Measurements from ENCODE around the gene TRA2B. TPM values are rescaled to one million over a fixed set of nuclear protein-coding genes. Genes with fewer than 3 reads are reported as not detected.

TRA2B gene
- total and polyA plus RNA-seq, 2 of the 8 experiments (the other 6 are each of a cell fraction or from before 2014, with no cell fraction given) = 206 to 274 TPM

GRCh38 chr3:185926445-185926844 is 11.4 kb downstream of the TRA2B start:
- CTCF ChIA-PET (ENCODE audit: partially characterized antibody) = interaction anchor here (1.1 to 3.0 kb wide), 2 partner anchors 10 to 17 kb away, joined by 3 to 12 read pairs; no protein-coding TSS in a partner anchor

More at GRCh38 chr3:185926445-185926844, 11.4 kb downstream of the TRA2B start:
- no peak overlapping the region for H2BK12ac ChIP-seq (ENCODE audit: low read depth, low read length)
- WGBS, 2 experiments (ENCODE audit: extremely low coverage in 1 of 2, insufficient coverage in 1 of 2, insufficient read length in 1 of 2, insufficient replicate concordance in 2 of 2, low coverage in 1 of 2, low lambda C conversion rate in 2 of 2, missing lambda C conversion rate in 1 of 2) = 95% methylated on average over 9 of the region's 9 CpGs; no CpG with 5 or more reads in 1 of the 2 experiments
- H3K9me3 ChIP-seq (ENCODE audit: insufficient read depth in 2 of 2, low read depth in 1 of 2, low read length in 1 of 2) = no peaks in the 10 kb centered on the region
- H3K79me1 ChIP-seq (ENCODE audit: low read depth, low read length) = no peaks in the 10 kb centered on the region; the same call in 1 of the 2 replicates
- H2AFZ ChIP-seq (ENCODE audit: low read length) = no peak overlapping the region
- POLR2A ChIA-PET (ENCODE audit: partially characterized antibody) = interaction anchor here (1.0 to 13.8 kb wide), 5 partner anchors 11 to 192 kb away, joined by 3 to 176 read pairs (median 4); partner anchors contain the start of gene TRA2B
- peak overlapping the region in 1 of 4 experiments; percentile 21; a peak in 2 of 8 replicates for H3K4me3 ChIP-seq (ENCODE audit: extremely low read depth in 1 of 4, insufficient read depth in 2 of 4, low read depth in 3 of 4, low read length in 4 of 4)
- no peak overlapping the region for H3K23ac ChIP-seq (ENCODE audit: insufficient read length)
- H3K27ac ChIP-seq (ENCODE audit: low read depth, low read length) = no peak overlapping the region
- H3K79me2 ChIP-seq (ENCODE audit: control insufficient read depth in 1 of 2, insufficient read depth in 2 of 2, low read length in 2 of 2) = peaks cover 92 to 100% of the 10 kb centered on the region in 2 experiments
- no peak for DNase-seq (ENCODE audit: low read depth in 1 of 2, low spot score in 2 of 2)
- H2BK15ac ChIP-seq (ENCODE audit: low read length) = no peak overlapping the region
- H2AK5ac ChIP-seq (ENCODE audit: low read depth, low read length) = no peak overlapping the region
- peaks cover 58 to 65% of the 10 kb centered on the region in 2 experiments for H4K20me1 ChIP-seq (replicated peaks in 1 of 2; ENCODE audit: control insufficient read depth in 1 of 2, insufficient read depth in 2 of 2, low read length in 2 of 2)
- H3K4me1 ChIP-seq (replicated peaks in 1 of 4; ENCODE audit: control insufficient read depth in 3 of 4, insufficient read depth in 4 of 4, low read length in 3 of 4) = peaks cover 0 to 16% (median 12%) of the 10 kb centered on the region in 4 experiments; a peak in 5 of 7 replicates
- peaks cover 37 to 90% (median 65%) of the 10 kb centered on the region in 4 experiments for H3K36me3 ChIP-seq (ENCODE audit: control insufficient read depth in 2 of 4, insufficient read depth in 4 of 4, low read length in 3 of 4)
- no peak overlapping the region for H3K56ac ChIP-seq (replicated peaks; ENCODE audit: insufficient read length, low read depth, low read length)
- no peak overlapping the region for H4K5ac ChIP-seq (ENCODE audit: insufficient read length, low read depth, low read length)
- H3K18ac ChIP-seq (ENCODE audit: extremely low read depth, low read length) = no peak overlapping the region
- no peak overlapping the region for H2BK5ac ChIP-seq (ENCODE audit: low read depth, low read length)
- H3K23me2 ChIP-seq (ENCODE audit: low read depth, low read length) = no peaks in the 10 kb centered on the region
- no peak overlapping the region for H4K8ac ChIP-seq (ENCODE audit: extremely low read depth, insufficient read depth, low read length)
- H3K4ac ChIP-seq (replicated peaks; ENCODE audit: insufficient read length, low read depth, low read length) = no peak overlapping the region
- TF ChIP-seq YY1 (IDR thresholded peaks at IDR 0.05; ENCODE audit: low read depth, low read length) (no peak), ZNF274 (IDR thresholded peaks at IDR 0.05; ENCODE audit: borderline replicate concordance, extremely low read depth, low read length) (no peak), POLR2AphosphoS5 (IDR thresholded peaks at IDR 0.05; ENCODE audit: low read depth, low read length) (0 out of 2 replicates have a peak, but pooled peaks have one; percentile 30)
- H4K91ac ChIP-seq (replicated peaks; ENCODE audit: insufficient read length, low read length) = no peak overlapping the region
- no peak overlapping the region for H2BK20ac ChIP-seq (ENCODE audit: low read length)
- H3K27me3 ChIP-seq (replicated peaks in 1 of 4; ENCODE audit: control insufficient read depth in 3 of 4, extremely low read depth in 1 of 4, insufficient read depth in 3 of 4, low read length in 3 of 4) = no peaks in the 10 kb centered on the region
- H3K4me2 ChIP-seq (ENCODE audit: insufficient read depth in 1 of 2, low read depth in 2 of 2, low read length in 2 of 2) = peak overlapping the region; percentile 31 to 70; a peak in 2 of 4 replicates
- no peak overlapping the region for H2BK120ac ChIP-seq (replicated peaks; ENCODE audit: low read depth, low read length)
- no peak overlapping the region for H3K9ac ChIP-seq (replicated peaks in 1 of 4; ENCODE audit: extremely low read depth in 1 of 4, low read depth in 3 of 4, low read length in 3 of 4)
- H3K14ac ChIP-seq (ENCODE audit: insufficient read length) = no peak overlapping the region
- no peak for FAIRE-seq

Data from H1 (cell line).